Activated naive CD4-positive, alpha-beta T cell treated with anti-CD3 and anti-CD28 coated beads, Interleukin-2, amount 50 U/mL, for 72 hours (primary cell): ENCODE measurements around the gene EVA1A. TPM values are rescaled to one million over a fixed set of nuclear protein-coding genes. Genes with fewer than 3 reads are reported as not detected.

Experiments
- ATAC-seq, 2 donors: fragments of 150-1000 bp; cut with Tn5 transposase; 2 replicates each; pipeline ENCODE4 v1.10.0; 2021; ENCODE audit warnings: mild to moderate bottlenecking in 2 of 2, moderate library complexity in 2 of 2
- DNase-seq, 2 donors: peaks; one replicate each; pipeline ENCODE4 v3.0.0; 2021 to 2022; ENCODE audit warnings: low spot score in 2 of 2
- H3K27ac Mint-ChIP-seq, 2 donors: one replicate each; pipeline ENCODE4 v1.8.0; 2022; ENCODE audit warnings: mild to moderate bottlenecking in 2 of 2, mixed read lengths in 2 of 2
- H3K36me3 Mint-ChIP-seq, 2 donors: one replicate each; pipeline ENCODE4 v1.8.0; 2022; ENCODE audit warnings: mixed read lengths in 2 of 2
- H3K9me3 Mint-ChIP-seq, 2 donors: one replicate each; pipeline ENCODE4 v1.8.0; 2022; ENCODE audit warnings: mixed read lengths in 2 of 2
- total RNA-seq, 2 donors: library from RNA; stranded (reverse); gene quantifications; one replicate each; pipeline ENCODE4 v1.2.3, GENCODE V29; 2022

EVA1A gene
- total RNA-seq, 2 donors from 2014 or later: 0.72 TPM; not detected in 1

DNA sequence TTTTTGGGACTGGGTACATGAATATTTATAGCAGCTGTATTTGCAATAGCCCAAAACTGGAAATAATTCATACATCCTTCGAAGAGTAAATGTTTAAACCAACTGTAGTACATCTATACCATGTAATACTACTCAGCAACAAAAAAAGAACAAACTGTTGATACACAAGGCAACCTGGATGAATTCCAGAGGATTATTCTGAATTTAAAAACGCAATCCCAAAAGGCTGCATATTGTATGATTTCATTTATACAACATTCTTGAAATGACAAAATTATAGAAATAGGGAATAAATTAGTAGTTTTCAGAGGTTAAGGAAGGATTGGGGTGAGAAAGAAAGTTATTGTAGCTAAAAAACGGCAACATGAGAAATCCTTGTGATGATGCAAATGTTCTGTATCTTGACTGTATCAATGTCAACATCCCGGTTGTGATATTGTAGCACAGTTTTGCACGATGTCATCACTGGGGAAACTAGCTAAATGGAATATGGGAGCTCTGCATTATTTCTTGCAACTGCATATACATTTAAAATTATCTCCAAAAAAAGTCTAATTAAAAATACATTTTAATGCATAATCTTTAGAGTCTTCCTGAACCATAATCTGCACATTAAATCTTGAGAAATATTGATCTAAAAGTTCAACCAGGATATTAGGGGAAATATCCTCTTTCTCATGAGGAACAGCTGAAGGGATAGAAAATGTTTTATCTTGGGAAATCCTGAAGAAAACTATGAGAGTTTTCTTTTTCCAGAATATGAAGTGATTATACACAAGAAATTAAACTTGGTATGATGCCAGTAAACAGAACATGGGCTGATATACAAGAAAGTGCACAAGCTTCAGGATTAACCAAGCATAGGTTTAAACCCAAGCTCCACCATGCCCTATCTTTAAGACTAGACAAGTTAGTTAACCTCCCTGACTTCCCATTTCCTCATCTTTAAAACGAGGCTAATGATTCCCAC is 21.9 kb downstream of the EVA1A start:
- no peaks in the 10 kb centered on the region for H3K36me3 Mint-ChIP-seq
- no peak overlapping the region for H3K27ac Mint-ChIP-seq
- peaks cover 3 to 13% of the 10 kb centered on the region in 2 donors for H3K9me3 Mint-ChIP-seq
- ATAC-seq (no peak), DNase-seq (no peak)

DNA sequence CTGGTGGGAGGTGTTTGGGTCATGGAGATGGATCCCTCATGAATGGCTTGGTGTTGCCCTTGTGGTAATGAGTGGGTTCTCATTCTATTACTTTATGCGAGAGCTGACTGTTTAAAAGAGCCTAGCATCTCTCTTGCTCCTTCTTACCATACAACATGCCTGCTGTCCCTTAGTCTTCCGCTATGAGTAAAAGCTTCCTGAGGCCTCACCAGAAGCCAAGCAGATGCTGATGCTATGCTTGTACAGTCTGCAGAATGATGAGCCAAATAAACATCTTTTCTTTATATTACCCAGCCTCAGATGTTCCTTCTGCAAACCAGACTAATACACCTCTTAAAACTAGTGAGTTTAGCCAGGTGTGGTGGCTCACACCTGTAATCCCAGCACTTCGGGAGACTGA is 23.1 kb downstream of the EVA1A start:
- H3K36me3 Mint-ChIP-seq: no peaks in the 10 kb centered on the region
- ATAC-seq: no peak
- DNase-seq: no peak
- no peak overlapping the region for H3K27ac Mint-ChIP-seq
- H3K9me3 Mint-ChIP-seq: peaks cover 3 to 13% of the 10 kb centered on the region in 2 donors

DNA sequence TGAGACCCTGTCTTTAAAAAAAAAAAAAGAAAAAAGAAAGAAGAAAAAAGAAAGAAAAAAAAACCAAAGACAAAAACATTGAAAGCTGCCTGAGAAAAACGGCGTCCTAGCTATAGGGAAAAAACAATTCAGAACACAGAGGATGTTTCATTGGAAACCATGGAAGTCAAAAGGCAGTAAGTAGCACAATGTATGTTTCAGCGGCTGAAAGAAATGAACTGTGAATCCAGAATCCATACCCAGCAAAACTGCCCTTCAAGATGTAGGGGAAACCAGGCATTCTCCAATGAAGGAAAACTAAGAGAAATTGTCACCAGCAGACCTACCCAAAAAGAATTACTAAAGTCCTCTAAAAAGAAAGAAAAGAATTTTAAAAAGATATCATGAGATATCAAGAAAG is 27.6 kb downstream of the EVA1A start:
- ATAC-seq (no peak), DNase-seq (no peak)
- H3K36me3 Mint-ChIP-seq: no peaks in the 10 kb centered on the region
- peaks cover 3 to 4% of the 10 kb centered on the region in 2 donors for H3K9me3 Mint-ChIP-seq
- no peak overlapping the region for H3K27ac Mint-ChIP-seq

DNA sequence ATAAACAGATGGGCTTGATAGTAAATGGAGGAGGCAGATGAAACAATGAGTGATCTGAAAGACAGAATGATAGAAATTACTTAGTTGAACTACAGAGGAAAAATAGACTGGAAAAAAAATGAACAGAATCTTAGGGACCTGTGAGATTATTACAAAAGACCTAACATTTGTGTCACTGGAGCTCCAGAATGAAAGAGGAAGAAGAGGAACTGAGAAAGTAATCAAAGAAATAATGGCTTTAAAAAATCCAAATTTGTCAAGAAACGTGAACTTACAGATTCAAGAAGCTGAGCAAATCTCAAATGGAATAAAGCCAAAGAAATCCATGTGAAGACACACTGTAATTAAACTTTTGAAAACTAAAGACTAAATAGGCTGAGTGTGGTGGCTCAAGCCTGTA is 28.3 kb downstream of the EVA1A start:
- DNase-seq (no peak), ATAC-seq (no peak)
- H3K27ac Mint-ChIP-seq: no peak overlapping the region
- H3K36me3 Mint-ChIP-seq: no peaks in the 10 kb centered on the region
- H3K9me3 Mint-ChIP-seq: peaks cover 3 to 4% of the 10 kb centered on the region in 2 donors

DNA sequence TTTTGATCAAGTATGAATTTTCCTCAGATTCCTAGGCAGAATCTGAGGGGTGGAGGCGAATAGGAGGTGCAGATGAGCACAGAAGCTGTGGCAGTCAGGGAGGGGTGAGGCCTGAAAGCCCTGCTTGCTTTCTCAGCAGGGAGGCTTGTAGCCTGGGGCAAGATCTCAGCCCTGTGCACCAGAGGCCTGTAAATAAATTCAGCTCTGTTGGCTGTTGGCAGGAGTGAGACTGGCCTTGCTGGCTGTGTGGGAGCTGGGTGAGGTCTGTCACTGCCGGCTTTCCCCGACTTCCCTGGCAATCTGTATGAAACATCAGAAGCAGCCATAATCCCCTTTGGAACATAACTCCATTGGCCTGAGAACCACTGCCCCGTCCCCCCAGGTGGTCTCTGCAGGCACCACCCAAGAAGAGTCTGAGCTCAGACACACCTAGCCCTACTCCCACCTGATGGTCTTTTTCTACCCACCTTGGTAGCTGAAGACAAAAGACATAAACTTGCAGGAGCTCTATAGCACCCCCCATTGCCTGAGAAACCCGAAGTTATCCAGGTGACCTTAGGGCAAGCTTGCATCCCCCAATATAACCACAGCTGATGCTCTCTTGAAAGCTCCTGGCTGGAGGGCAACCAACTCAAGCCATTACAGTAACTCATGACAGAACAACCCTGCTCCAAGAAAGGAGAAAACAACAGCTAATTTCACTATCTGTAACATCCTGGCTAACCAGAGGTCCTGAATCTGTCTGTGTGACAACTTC is 32.3 kb downstream of the EVA1A start:
- ATAC-seq (no peak), DNase-seq (no peak)
- H3K9me3 Mint-ChIP-seq: no peaks in the 10 kb centered on the region
- no peaks in the 10 kb centered on the region for H3K36me3 Mint-ChIP-seq
- no peak overlapping the region for H3K27ac Mint-ChIP-seq

DNA sequence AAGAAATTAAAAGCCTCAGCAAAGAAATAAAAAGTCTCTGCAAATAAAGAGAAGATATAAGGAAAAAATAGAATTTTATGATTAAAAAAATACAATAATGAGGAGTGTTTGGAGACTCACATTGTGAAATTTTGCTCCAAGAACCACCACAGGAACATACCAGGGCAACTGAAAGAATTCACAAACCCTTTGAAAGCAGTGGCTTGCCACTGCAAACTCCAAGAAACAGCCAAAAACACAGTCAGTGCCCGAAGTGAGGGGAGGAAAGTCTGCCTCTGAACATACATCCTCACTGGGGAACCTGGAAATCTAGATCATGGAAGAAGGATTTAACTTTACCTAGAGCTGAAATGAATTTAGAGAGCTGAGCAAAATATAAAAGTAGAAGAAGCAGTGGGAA is 33.1 kb downstream of the EVA1A start:
- Mint-ChIP-seq H3K9me3 (no peaks in the 10 kb centered on the region), H3K36me3 (no peaks in the 10 kb centered on the region), H3K27ac (no peak overlapping the region)
- DNase-seq (no peak), ATAC-seq (no peak)

DNA sequence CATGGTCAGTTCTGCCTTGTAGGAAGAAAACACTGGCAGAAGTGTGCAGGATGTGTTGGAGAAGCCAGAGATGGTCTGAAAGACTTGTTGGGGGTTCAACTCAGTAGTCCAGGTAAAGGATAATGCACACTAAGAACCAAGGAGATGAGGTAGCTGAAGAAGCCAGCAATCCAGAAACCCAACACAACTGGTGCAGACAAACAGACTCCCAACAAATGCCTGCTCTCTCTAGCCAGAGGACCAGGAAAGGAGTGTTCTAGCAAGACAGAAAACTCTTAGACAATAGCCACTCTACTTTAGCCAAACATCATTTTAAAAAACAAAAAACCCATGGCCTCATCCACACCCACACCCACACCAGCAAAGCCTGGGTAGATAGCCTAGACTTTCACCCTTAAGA is 33.9 kb downstream of the EVA1A start:
- Mint-ChIP-seq H3K36me3 (no peaks in the 10 kb centered on the region), H3K9me3 (no peaks in the 10 kb centered on the region), H3K27ac (no peak overlapping the region)
- no peak for ATAC-seq
- no peak for DNase-seq

DNA sequence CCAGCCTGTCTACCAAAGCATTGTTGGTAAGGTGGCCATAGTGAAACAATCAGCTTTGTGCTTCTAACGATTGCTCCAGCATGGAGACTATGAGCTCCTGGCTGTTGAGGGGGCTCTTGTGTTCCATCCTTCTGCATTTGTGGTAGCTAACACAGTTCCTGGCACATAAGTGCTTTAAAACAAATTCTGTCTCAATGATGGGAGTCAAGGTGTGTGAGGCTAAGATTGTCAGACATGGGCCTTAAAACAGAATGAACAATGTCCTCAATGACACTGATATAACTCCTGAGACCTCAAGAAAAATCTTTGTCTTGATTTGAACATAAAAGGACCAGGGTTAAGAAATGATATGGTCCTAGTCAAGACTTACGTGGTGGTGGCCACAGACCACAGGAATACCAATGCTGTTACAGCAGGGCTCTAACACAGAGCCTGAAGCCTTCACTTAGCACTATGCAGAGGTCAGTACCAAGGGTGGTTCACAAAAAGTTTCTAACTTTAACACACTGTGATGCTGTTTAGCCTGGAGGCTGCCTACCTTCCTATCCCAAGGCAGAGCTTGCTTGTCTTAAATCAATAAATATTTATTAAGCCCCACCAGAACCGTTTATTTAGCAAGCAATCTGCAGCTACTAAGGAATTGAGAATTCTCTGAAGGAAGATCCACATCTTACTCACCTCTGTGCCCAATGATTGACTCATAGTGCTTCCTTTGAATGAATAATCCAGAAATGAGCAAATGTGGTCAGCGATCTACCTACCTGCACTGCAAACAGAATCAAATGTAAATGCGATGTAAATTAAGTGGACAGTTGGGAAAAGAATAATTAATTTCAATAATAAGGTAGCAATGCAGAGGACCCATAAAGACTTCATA is 35.1 kb downstream of the EVA1A start:
- no peaks in the 10 kb centered on the region for H3K36me3 Mint-ChIP-seq

DNA sequence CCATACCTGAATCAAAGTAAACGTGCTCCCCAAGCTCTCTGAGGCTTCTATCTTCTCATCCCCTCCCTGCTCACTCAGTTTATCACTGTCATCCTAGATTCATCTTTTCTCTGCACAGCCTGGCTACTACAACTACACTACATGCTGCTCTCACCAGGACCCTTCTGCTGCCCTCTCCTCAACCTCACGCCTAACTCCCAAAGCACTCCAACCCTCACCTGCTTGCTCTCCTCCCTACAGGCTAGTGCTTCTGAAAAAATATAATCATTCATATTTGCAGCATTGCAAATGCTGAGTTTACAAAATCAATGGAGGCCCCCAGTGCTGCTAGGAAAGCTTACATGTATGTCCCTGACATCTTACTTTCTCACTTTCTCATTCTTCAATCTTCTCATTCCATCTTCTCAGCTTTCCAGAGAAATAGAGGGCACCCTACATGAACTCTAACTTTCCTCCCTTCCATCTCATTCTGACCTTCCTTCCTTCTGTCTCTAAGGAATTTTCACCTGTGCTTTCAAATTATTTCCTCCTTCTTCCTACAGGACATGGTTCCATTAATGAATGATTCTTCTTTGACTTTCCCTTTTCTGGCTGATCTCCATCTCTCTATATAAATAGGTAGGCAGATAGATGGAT is 36.3 kb downstream of the EVA1A start:
- H3K27ac Mint-ChIP-seq: no peak overlapping the region

More for the DNA sequence above, 35.1 kb downstream of the EVA1A start:
- DNase-seq: no peak
- Mint-ChIP-seq H3K27ac (no peak overlapping the region), H3K9me3 (no peaks in the 10 kb centered on the region)
- peak; percentile 65 to 84 for ATAC-seq

DNA sequence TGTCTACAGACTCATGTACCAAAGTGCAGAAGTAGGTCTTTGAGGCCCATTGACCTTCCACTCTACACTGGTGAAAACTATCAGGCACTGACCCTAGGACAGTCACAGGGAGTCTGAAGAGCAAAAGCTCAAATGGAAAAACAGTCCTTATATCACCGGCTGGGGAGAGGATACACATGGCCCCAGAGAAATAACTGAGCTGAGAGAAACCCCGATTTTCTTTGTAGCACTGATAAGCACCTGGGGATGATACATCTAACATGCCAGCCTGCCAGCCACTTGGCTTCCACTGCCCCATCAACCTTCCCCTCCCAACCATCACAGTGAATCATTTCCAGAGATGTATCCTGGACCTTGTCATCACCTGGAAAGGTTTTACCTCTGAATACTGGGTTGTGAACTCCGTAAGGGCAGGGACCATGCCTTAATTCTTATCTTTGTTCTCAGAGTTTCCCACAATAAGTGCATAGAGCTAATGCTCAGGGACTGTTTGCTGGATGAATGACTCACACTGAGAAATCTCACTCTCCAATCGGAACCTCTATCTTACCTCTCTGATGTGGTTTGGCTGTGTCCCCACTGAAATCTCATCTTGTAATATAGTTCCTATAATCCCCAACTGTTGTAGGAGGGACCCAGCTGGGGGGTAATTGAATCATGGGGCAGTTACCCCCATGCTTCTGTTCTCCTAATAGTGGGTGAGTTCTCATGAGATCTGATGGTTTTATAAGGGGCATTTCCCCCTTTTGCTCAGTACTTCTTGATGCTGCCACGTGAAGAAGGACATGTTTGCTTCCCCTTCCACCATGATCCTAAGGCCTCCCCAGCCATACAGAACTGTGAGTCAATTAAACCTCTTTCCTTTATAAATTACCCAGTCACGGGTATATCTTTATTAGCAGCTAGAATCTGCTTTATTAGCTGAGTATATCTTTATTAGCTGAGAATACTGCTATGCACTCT is 37.1 kb downstream of the EVA1A start:
- H3K36me3 Mint-ChIP-seq: no peaks in the 10 kb centered on the region
- no peak overlapping the region for H3K27ac Mint-ChIP-seq
- no peaks in the 10 kb centered on the region for H3K9me3 Mint-ChIP-seq
- peak; percentile 77 to 83 for ATAC-seq
- DNase-seq: peak in 1 of 2 donors; percentile 20

More for the DNA sequence above, 36.3 kb downstream of the EVA1A start:
- no peaks in the 10 kb centered on the region for H3K36me3 Mint-ChIP-seq
- DNase-seq (no peak), ATAC-seq (no peak)
- H3K9me3 Mint-ChIP-seq: no peaks in the 10 kb centered on the region

DNA sequence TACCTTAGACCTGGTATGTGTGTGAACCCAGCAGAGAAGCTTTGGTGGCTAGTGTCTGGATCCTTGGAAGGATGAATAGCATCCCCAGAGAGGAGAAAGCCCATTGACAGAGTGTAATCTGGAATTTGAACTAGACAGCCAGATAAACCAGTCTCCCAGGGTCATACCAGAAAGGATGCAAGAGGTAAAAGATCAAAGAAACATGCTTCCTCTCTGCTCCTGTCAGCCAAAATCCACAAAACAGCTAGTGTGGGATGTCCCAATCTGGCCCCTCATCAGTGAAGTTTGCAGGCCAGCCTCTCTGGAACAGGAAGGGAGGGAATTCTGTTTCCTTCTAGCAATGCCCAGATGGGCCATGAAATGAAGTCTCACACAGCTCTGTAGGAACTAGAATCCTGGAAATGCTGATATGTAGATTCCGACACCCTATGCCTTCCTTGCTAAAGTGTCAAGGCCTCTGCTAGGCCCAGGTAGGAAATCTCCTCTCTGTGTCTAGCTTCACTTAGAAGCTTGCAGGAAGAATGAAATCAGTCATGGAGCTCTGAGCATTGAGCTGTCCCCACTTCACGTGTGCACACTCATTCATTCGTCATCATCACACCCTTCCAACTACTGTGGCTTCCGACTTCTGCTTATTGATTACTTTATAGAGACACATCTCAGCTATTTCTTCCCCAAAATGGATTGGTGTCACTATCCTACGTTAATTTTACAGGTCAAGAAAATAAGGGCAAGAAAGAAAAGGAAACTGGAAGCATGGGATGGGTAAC is 38.0 kb downstream of the EVA1A start:
- no peak for ATAC-seq
- Mint-ChIP-seq H3K36me3 (no peaks in the 10 kb centered on the region), H3K9me3 (no peaks in the 10 kb centered on the region), H3K27ac (no peak overlapping the region)
- no peak for DNase-seq

DNA sequence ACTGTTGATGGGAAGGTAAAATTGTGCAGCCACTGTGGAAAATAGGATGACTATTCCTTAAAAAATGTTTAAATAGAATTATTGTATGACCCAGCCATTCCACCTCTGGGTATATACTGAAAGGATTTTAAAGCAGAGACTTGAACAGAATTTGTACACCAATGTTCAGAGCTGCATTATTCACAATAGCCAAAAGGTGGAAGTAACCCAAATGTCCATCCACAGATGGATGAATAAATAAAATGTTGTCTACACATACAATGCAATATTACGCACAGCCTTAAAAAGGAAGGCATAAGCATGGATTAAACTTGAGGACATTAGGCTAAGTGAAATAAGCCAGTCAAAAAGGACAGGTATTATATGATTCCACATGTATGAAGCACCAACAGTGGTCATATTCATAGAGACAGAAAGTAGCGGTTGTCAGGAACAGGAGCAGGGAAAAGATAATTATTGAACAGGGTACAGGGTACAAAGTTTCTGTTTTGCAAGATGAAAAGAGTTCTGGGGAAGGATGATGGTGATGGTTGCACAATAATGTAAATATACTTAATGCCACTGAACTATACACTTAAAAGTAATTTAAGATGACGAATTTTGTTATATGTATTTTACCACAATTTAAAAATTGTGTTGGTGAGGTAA is 39.4 kb downstream of the EVA1A start:
- DNase-seq (no peak), ATAC-seq (no peak)
- no peaks in the 10 kb centered on the region for H3K9me3 Mint-ChIP-seq
- no peak overlapping the region for H3K27ac Mint-ChIP-seq
- no peaks in the 10 kb centered on the region for H3K36me3 Mint-ChIP-seq

DNA sequence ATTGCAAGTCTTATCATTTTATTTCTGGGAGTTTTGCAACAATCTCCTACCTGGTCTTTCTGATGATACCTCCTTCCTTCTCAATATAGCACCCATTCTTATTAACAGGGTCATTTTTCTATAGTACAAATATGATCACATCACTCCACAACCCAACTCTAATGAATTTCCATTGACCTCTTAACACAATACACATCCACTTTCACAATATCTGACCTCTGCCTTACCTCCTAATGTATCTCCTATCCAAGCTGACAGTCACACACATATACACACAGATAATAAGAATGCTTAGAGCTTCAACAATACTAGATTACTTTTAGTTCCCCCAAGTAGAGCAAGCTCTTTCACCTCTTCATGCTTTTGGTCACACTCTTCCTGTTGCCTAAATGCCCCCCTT is 40.9 kb downstream of the EVA1A start:
- no peak for ATAC-seq
- no peaks in the 10 kb centered on the region for H3K36me3 Mint-ChIP-seq
- H3K27ac Mint-ChIP-seq: no peak overlapping the region
- no peaks in the 10 kb centered on the region for H3K9me3 Mint-ChIP-seq
- DNase-seq: no peak
